Vagina (tissue), 2 donors: ENCODE measurements around the gene ELFN2. TPM values are rescaled to one million over a fixed set of nuclear protein-coding genes. Genes with fewer than 3 reads are reported as not detected.

ENCODE experiments used
- DNase-seq, 2 donors: peaks; one replicate each; pipeline ENCODE4 v3.0.0-alpha.2; 2017; ENCODE audit errors: extremely low spot score in 2 of 2
- H3K27ac ChIP-seq: fragments of 200-600 bp; sonication (generic); one replicate; pipeline ENCODE4 v1.5.1; 2019
- H3K27me3 ChIP-seq: fragments of 200-600 bp; sonication (generic); one replicate; pipeline ENCODE4 v1.5.1; 2019
- H3K36me3 ChIP-seq, 2 donors: fragments of 200-600 bp; sonication (generic); one replicate each; pipeline ENCODE4 v1.5.1; 2017 to 2019
- H3K4me1 ChIP-seq: fragments of 200-600 bp; sonication (generic); one replicate; pipeline ENCODE4 v1.5.1; 2019
- H3K4me3 ChIP-seq, 2 donors: fragments of 200-600 bp; sonication (generic); 1 replicate in 1 of 2; 2 replicates in 1 of 2; pipeline ENCODE4 v1.5.1; 2016 to 2019
- H3K9me3 ChIP-seq: fragments of 200-600 bp; sonication (generic); one replicate; pipeline ENCODE4 v1.5.1; 2019
- CTCF ChIP-seq, 3 experiments: fragments of 450-650 bp in 2 of 3; fragments of 200-600 bp in 1 of 3; sonication (generic) in 1 of 3; IDR thresholded peaks; one replicate each; pipeline ENCODE4 v1.5.1; 2017 to 2019; ENCODE audit warnings: antibody characterized with exemption in 3 of 3, mild to moderate bottlenecking in 2 of 3, moderate library complexity in 2 of 3
- POLR2A ChIP-seq, 2 donors: fragments of 450-650 bp; IDR thresholded peaks; one replicate each; pipeline ENCODE4 v1.6.1; 2017; ENCODE audit warnings: antibody characterized with exemption in 2 of 2, mild to moderate bottlenecking in 2 of 2, moderate library complexity in 2 of 2
- POLR2AphosphoS5 ChIP-seq, 2 donors: sonication (generic); formaldehyde crosslinking; IDR thresholded peaks; one replicate each; pipeline ENCODE4 v1.9.0; 2017; ENCODE audit warnings: antibody characterized with exemption in 2 of 2, mild to moderate bottlenecking in 2 of 2, low read depth in 1 of 2; ENCODE audit not compliant: insufficient read depth in 1 of 2
- intact Hi-C: fragments of 100-400 bp; cut with DNase I; formaldehyde crosslinking; loops from one replicate; pipeline ENCODE4 v1.15.1; 2023
- total RNA-seq: library from RNA; depleted of rRNA; stranded (reverse); fragments of >200 nt; gene quantifications from one replicate; pipeline ENCODE4 v1.2.3, GENCODE V29; 2016

Gene ELFN2
- total RNA-seq, 1 donor from 2014 or later = not detected

DNA sequence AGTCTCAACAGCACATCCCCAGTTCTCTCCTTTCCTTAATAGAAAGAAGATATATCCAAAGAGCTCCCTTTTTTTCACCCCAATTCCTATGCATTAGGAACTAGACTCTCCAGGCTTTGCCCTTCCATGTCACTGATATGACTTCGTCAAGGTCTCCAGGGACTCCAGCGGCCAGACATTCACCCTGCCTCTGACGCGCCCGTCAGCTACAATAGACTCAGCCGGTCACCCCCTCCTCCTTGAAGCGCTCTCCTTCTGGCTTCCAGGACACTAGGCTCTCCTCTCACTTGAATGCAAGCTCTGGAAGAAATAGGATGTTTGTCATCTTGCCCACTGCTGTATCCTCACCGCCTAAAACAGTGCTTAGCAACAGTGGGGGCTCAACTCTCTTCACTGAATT is 14.9 kb upstream of the ELFN2 start:
- H3K27me3 ChIP-seq = no peaks in the 10 kb centered on the region
- no peak for TF ChIP-seq CTCF (IDR thresholded peaks at IDR 0.05)
- no peaks in the 10 kb centered on the region for H3K9me3 ChIP-seq
- H3K4me3 ChIP-seq = no peak overlapping the region
- DNase-seq = no peak
- no peaks in the 10 kb centered on the region for H3K4me1 ChIP-seq
- H3K27ac ChIP-seq = no peak overlapping the region
- no peaks in the 10 kb centered on the region for H3K36me3 ChIP-seq
- intact Hi-C loops = no loop called here

DNA sequence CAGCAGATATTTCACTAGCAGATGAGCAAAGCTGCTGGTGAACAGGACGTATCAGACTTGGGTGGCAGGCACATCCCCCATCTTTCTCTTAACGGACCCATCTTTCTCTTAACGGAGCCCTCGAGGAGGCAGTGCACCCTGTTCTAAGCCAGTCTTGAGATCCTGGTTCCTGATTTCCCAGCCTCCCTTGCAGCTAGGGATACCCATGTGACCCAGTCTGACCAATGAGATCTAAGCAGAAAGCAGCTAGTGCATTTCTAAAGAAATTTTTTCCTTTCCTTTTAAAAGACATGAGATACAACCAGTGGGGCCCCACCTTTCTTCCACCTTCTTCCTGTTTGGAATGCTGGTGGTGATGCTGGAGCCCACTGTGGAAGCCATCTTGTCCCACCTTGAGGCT is 13.6 kb upstream of the ELFN2 start:
- Histone ChIP-seq H3K27me3 (no peaks in the 10 kb centered on the region), H3K4me3 (no peak overlapping the region), H3K9me3 (no peaks in the 10 kb centered on the region), H3K27ac (no peak overlapping the region), H3K4me1 (no peaks in the 10 kb centered on the region), H3K36me3 (no peaks in the 10 kb centered on the region)
- TF ChIP-seq POLR2A (IDR thresholded peaks at IDR 0.05) = no peak
- no peak for TF ChIP-seq CTCF (IDR thresholded peaks at IDR 0.05)
- TF ChIP-seq POLR2AphosphoS5 (IDR thresholded peaks at IDR 0.05; ENCODE audit: insufficient read depth in 1 of 2, low read depth in 1 of 2) = no peak
- intact Hi-C loops = no loop called here
- no peak for DNase-seq

- intact Hi-C loops = no loop called here
- Histone ChIP-seq H3K4me3 (no peak overlapping the region), H3K36me3 (no peaks in the 10 kb centered on the region), H3K4me1 (no peaks in the 10 kb centered on the region), H3K27me3 (no peaks in the 10 kb centered on the region), H3K9me3 (no peaks in the 10 kb centered on the region), H3K27ac (no peak overlapping the region)
- DNase-seq = no peak
- TF ChIP-seq POLR2A (IDR thresholded peaks at IDR 0.05) (no peak), CTCF (IDR thresholded peaks at IDR 0.05) (no peak), POLR2AphosphoS5 (IDR thresholded peaks at IDR 0.05; ENCODE audit: insufficient read depth in 1 of 2, low read depth in 1 of 2) (no peak)
These were observed 12.1 kb upstream of the ELFN2 start for GRCh38 chr22:37439347-37439746.

- no peak overlapping the region for H3K4me3 ChIP-seq
- DNase-seq = no peak
- no peaks in the 10 kb centered on the region for H3K27me3 ChIP-seq
- H3K4me1 ChIP-seq = no peaks in the 10 kb centered on the region
- no peaks in the 10 kb centered on the region for H3K36me3 ChIP-seq
- no peak overlapping the region for H3K27ac ChIP-seq
- TF ChIP-seq CTCF (IDR thresholded peaks at IDR 0.05) (no peak), POLR2A (IDR thresholded peaks at IDR 0.05) (no peak), POLR2AphosphoS5 (IDR thresholded peaks at IDR 0.05; ENCODE audit: insufficient read depth in 1 of 2, low read depth in 1 of 2) (no peak)
- H3K9me3 ChIP-seq = no peaks in the 10 kb centered on the region
- intact Hi-C loops = no loop called here
These were observed 8.8 kb upstream of the ELFN2 start for GRCh38 chr22:37435970-37436603.

- Histone ChIP-seq H3K27ac (no peak overlapping the region), H3K36me3 (no peaks in the 10 kb centered on the region), H3K9me3 (no peaks in the 10 kb centered on the region), H3K4me1 (no peaks in the 10 kb centered on the region), H3K27me3 (peaks cover 4% of the 10 kb centered on the region), H3K4me3 (no peak overlapping the region)
- TF ChIP-seq CTCF (IDR thresholded peaks at IDR 0.05) (no peak), POLR2A (IDR thresholded peaks at IDR 0.05) (no peak), POLR2AphosphoS5 (IDR thresholded peaks at IDR 0.05; ENCODE audit: insufficient read depth in 1 of 2, low read depth in 1 of 2) (no peak)
- intact Hi-C loops = no loop called here
- no peak for DNase-seq
These were observed 6.5 kb upstream of the ELFN2 start for GRCh38 chr22:37433786-37434185.
